ENCODE data around the gene PRL. TPM values are rescaled to one million over a fixed set of nuclear protein-coding genes. Genes with fewer than 3 reads are reported as not detected.

The PRL gene
- total RNA-seq, 3 donors from 2014 or later (not counting 1 experiment from before 2014, with no cell fraction given) = not detected

GRCh38 chr6:22302838-22303237 lies 6.0 kb upstream of the PRL start:
- H3K27ac Mint-ChIP-seq = no peak overlapping the region
- H3K4me1 Mint-ChIP-seq = no peaks in the 10 kb centered on the region
- H3K27me3 Mint-ChIP-seq (ENCODE audit: low read depth in 2 of 2) = no peaks in the 10 kb centered on the region
- H3K4me3 ChIP-seq (ENCODE audit: low read length) = no peak overlapping the region
- H3K9me3 ChIP-seq (ENCODE audit: control insufficient read depth, insufficient read depth, low read length) = no peaks in the 10 kb centered on the region
- H3K27ac ChIP-seq (ENCODE audit: low read length) = no peak overlapping the region
- peaks cover 0 to 2% of the 10 kb centered on the region in 2 donors for H3K9me3 Mint-ChIP-seq
- intact Hi-C loops (cut with micrococcal nuclease) = no loop called here
- no peaks in the 10 kb centered on the region for H3K27me3 ChIP-seq (ENCODE audit: control insufficient read depth, insufficient read depth, low read length)
- H3K4me3 Mint-ChIP-seq = no peak overlapping the region
- no peak for TF ChIP-seq CTCF (IDR thresholded peaks at IDR 0.05)
- no peaks in the 10 kb centered on the region for H3K36me3 Mint-ChIP-seq
- H3K4me1 ChIP-seq (ENCODE audit: control insufficient read depth, insufficient read depth, low read length) = no peaks in the 10 kb centered on the region
- no peaks in the 10 kb centered on the region for H3K36me3 ChIP-seq (ENCODE audit: control insufficient read depth, insufficient read depth, low read length)
- 23% methylated on average over 1 of the region's 1 CpG for WGBS (ENCODE audit: insufficient coverage)
- no peak for DNase-seq
- no peak for ATAC-seq

- H3K9me3 ChIP-seq (ENCODE audit: control insufficient read depth, insufficient read depth, low read length) = no peaks in the 10 kb centered on the region
- Mint-ChIP-seq H3K36me3 (no peaks in the 10 kb centered on the region), H3K9me3 (peaks cover 0 to 2% of the 10 kb centered on the region in 2 donors), H3K4me3 (no peak overlapping the region), H3K27me3 (ENCODE audit: low read depth in 2 of 2) (no peaks in the 10 kb centered on the region), H3K27ac (no peak overlapping the region), H3K4me1 (no peaks in the 10 kb centered on the region)
- H3K27me3 ChIP-seq (ENCODE audit: control insufficient read depth, insufficient read depth, low read length) = no peaks in the 10 kb centered on the region
- no peak for ATAC-seq
- no peak overlapping the region for H3K4me3 ChIP-seq (ENCODE audit: low read length)
- no peak for TF ChIP-seq CTCF (IDR thresholded peaks at IDR 0.05)
- intact Hi-C loops (cut with micrococcal nuclease) = no loop called here
- 87% methylated on average over 3 of the region's 4 CpGs for WGBS (ENCODE audit: insufficient coverage)
- no peaks in the 10 kb centered on the region for H3K4me1 ChIP-seq (ENCODE audit: control insufficient read depth, insufficient read depth, low read length)
- DNase-seq = no peak
- H3K36me3 ChIP-seq (ENCODE audit: control insufficient read depth, insufficient read depth, low read length) = no peaks in the 10 kb centered on the region
- H3K27ac ChIP-seq (ENCODE audit: low read length) = no peak overlapping the region
Observed at GRCh38 chr6:22300273-22300998, 3.6 kb upstream of the PRL start.

- no peak overlapping the region for H3K4me3 Mint-ChIP-seq
- TF ChIP-seq CTCF (IDR thresholded peaks at IDR 0.05) = no peak
- no peaks in the 10 kb centered on the region for H3K36me3 Mint-ChIP-seq
- intact Hi-C loops (cut with micrococcal nuclease) = no loop called here
- no peaks in the 10 kb centered on the region for H3K9me3 Mint-ChIP-seq
- Histone ChIP-seq H3K4me1 (ENCODE audit: control insufficient read depth, insufficient read depth, low read length) (no peaks in the 10 kb centered on the region), H3K36me3 (ENCODE audit: control insufficient read depth, insufficient read depth, low read length) (no peaks in the 10 kb centered on the region), H3K4me3 (ENCODE audit: low read length) (no peak overlapping the region), H3K27ac (ENCODE audit: low read length) (no peak overlapping the region), H3K9me3 (ENCODE audit: control insufficient read depth, insufficient read depth, low read length) (peaks cover 3% of the 10 kb centered on the region), H3K27me3 (ENCODE audit: control insufficient read depth, insufficient read depth, low read length) (no peaks in the 10 kb centered on the region)
- H3K4me1 Mint-ChIP-seq = no peaks in the 10 kb centered on the region
- H3K27me3 Mint-ChIP-seq (ENCODE audit: low read depth in 2 of 2) = no peaks in the 10 kb centered on the region
- 91% methylated on average over 1 of the region's 1 CpG for WGBS (ENCODE audit: insufficient coverage)
- no peak overlapping the region for H3K27ac Mint-ChIP-seq
- DNase-seq = no peak
- ATAC-seq = no peak
Observed at GRCh38 chr6:22298475-22298890, 1.6 kb upstream of the PRL start.

GRCh38 chr6:22296067-22296466 lies 769 bp downstream of the PRL start:
- H3K27ac Mint-ChIP-seq = no peak overlapping the region
- H3K9me3 ChIP-seq (ENCODE audit: control insufficient read depth, insufficient read depth, low read length) = peaks cover 3% of the 10 kb centered on the region
- no peaks in the 10 kb centered on the region for H3K27me3 Mint-ChIP-seq (ENCODE audit: low read depth in 2 of 2)
- ATAC-seq = no peak
- H3K36me3 ChIP-seq (ENCODE audit: control insufficient read depth, insufficient read depth, low read length) = no peaks in the 10 kb centered on the region
- DNase-seq = no peak
- H3K4me3 Mint-ChIP-seq = no peak overlapping the region
- no peaks in the 10 kb centered on the region for H3K4me1 Mint-ChIP-seq
- WGBS (ENCODE audit: insufficient coverage) = no CpG with 5 or more reads among the region's 1 CpG
- H3K27ac ChIP-seq (ENCODE audit: low read length) = no peak overlapping the region
- H3K4me1 ChIP-seq (ENCODE audit: control insufficient read depth, insufficient read depth, low read length) = no peaks in the 10 kb centered on the region
- intact Hi-C loops (cut with micrococcal nuclease) = no loop called here
- no peak for TF ChIP-seq CTCF (IDR thresholded peaks at IDR 0.05)
- H3K4me3 ChIP-seq (ENCODE audit: low read length) = no peak overlapping the region
- no peaks in the 10 kb centered on the region for H3K27me3 ChIP-seq (ENCODE audit: control insufficient read depth, insufficient read depth, low read length)
- no peaks in the 10 kb centered on the region for H3K9me3 Mint-ChIP-seq
- no peaks in the 10 kb centered on the region for H3K36me3 Mint-ChIP-seq

Measured in natural killer cell (primary cell).